Mesendoderm (in vitro differentiated cells): Measurements from ENCODE around the gene C2orf68. TPM values are rescaled to one million over a fixed set of nuclear protein-coding genes. Genes with fewer than 3 reads are reported as not detected.
A peak's percentile ranks its signal among the peaks of the same experiment; 100 is the strongest.
"Not testable (repeated sequence)": the region's sequence is repeated elsewhere in the genome, so short reads cannot be mapped to it uniquely, and the experiment has no call there.

Source experiments
- DNase-seq: peaks from one replicate; pipeline ENCODE4 v3.0.0; 2013
- H2AK5ac ChIP-seq: 2 replicates; pipeline ENCODE4 v1.6.1; 2013; ENCODE audit warnings: low read length, inconsistent platforms
- H2BK120ac ChIP-seq: 2 replicates; pipeline ENCODE4 v1.6.1; 2013; ENCODE audit warnings: low read depth, mild to moderate bottlenecking, low read length, moderate library complexity, mixed read lengths
- H2BK15ac ChIP-seq: replicated peaks from 2 replicates; pipeline ENCODE4 v1.6.1; 2013; ENCODE audit warnings: low read depth, mild to moderate bottlenecking, moderate library complexity
- H2BK5ac ChIP-seq: 2 replicates; pipeline ENCODE4 v1.6.1; 2013; ENCODE audit warnings: low read length, inconsistent platforms
- H3K18ac ChIP-seq: 2 replicates; pipeline ENCODE4 v1.6.1; 2013; ENCODE audit warnings: mild to moderate bottlenecking, low read length, mixed read lengths
- H3K23ac ChIP-seq: one replicate; pipeline ENCODE4 v1.6.1; 2013; ENCODE audit warnings: low read length
- H3K27ac ChIP-seq: 2 replicates; pipeline ENCODE4 v1.5.1; 2013; ENCODE audit warnings: low read depth, mild to moderate bottlenecking, inconsistent platforms, low read length, moderate library complexity
- H3K27me3 ChIP-seq: 2 replicates; pipeline ENCODE4 v1.6.1; 2013; ENCODE audit warnings: low read length, control low read depth, mild to moderate bottlenecking, inconsistent platforms; ENCODE audit not compliant: insufficient read depth, poor library complexity
- H3K36me3 ChIP-seq: 2 replicates; pipeline ENCODE4 v1.6.1; 2013; ENCODE audit warnings: low read length, inconsistent platforms; ENCODE audit not compliant: control insufficient read depth, insufficient read depth
- H3K4ac ChIP-seq: one replicate; pipeline ENCODE4 v1.6.1; 2013; ENCODE audit warnings: low read depth, mild to moderate bottlenecking, low read length, moderate library complexity
- H3K4me1 ChIP-seq: 2 replicates; pipeline ENCODE4 v1.6.1; 2013; ENCODE audit warnings: low read depth, low read length, inconsistent platforms; ENCODE audit not compliant: control insufficient read depth
- H3K4me2 ChIP-seq: 2 replicates; pipeline ENCODE4 v1.6.1; 2013; ENCODE audit warnings: low read length
- H3K4me3 ChIP-seq: 2 replicates; pipeline ENCODE4 v1.5.1; 2013; ENCODE audit warnings: mild to moderate bottlenecking, low read length
- H3K56ac ChIP-seq: one replicate; pipeline ENCODE4 v1.6.1; 2013; ENCODE audit warnings: low read length
- H3K79me1 ChIP-seq: 2 replicates; pipeline ENCODE4 v1.6.1; 2013; ENCODE audit warnings: low read length, inconsistent platforms
- H3K79me2 ChIP-seq: 2 replicates; pipeline ENCODE4 v1.6.1; 2013; ENCODE audit warnings: mild to moderate bottlenecking, low read length; ENCODE audit not compliant: control insufficient read depth, insufficient read depth
- H3K9ac ChIP-seq: 2 replicates; pipeline ENCODE4 v1.6.1; 2013; ENCODE audit warnings: low read length, inconsistent platforms
- H4K5ac ChIP-seq: one replicate; pipeline ENCODE4 v1.6.1; 2013; ENCODE audit warnings: low read length
- H4K8ac ChIP-seq: one replicate; pipeline ENCODE4 v1.6.1; 2013; ENCODE audit warnings: low read depth, mild to moderate bottlenecking, control low read depth, low read length, moderate library complexity
- WGBS: extraction: QIAGEN DNeasy Blood & Tissue Kit; methylation state at CpG from one replicate; pipeline ENCODE4 v1.1.7; 2013; ENCODE audit warnings: low lambda C conversion rate, missing lambda C conversion rate; ENCODE audit not compliant: insufficient coverage; ENCODE audit errors: extremely low coverage; 5-methylcytosine and 5-hydroxymethylcytosine counted together
- polyA plus RNA-seq, 2 experiments: library from polyadenylated mRNA; stranded (reverse); fragments of 200-250 nt; gene quantifications; one replicate each; pipeline ENCODE4 v1.2.3, GENCODE V29; 2013

C2orf68 gene
- 53.1 TPM for polyA plus RNA-seq (2013, experiment 1 of 2)
- 53.9 TPM for polyA plus RNA-seq (2013, experiment 2 of 2)

GRCh38 chr2:85611705-85612587 is at the start of gene C2orf68:
TSS of gene C2orf68 (minus strand) at chr2:85612066. CDS start at chr2:85611984, 82 bp downstream.
- peak within 1 kb of the TSS; percentile 94 for H3K56ac ChIP-seq
- peak; percentile 96 for DNase-seq
- H3K27ac ChIP-seq, result peak within 1 kb of the TSS; percentile 84
- peak within 1 kb of the TSS; percentile 96 for H3K9ac ChIP-seq
- peak within 1 kb of the TSS; percentile 17 for H4K5ac ChIP-seq
- peak within 1 kb of the TSS; percentile 94 for H3K4me3 ChIP-seq
- H3K4me1 ChIP-seq, result no peaks in the 10 kb centered on the region
- H3K23ac ChIP-seq, result peak within 1 kb of the TSS; percentile 45
- peaks cover 16% of the 10 kb centered on the region for H3K79me2 ChIP-seq
- no peaks in the 10 kb centered on the region for H3K27me3 ChIP-seq
- H3K18ac ChIP-seq, result no peak within 1 kb of the TSS
- H2BK5ac ChIP-seq, result peak within 1 kb of the TSS; percentile 8
- no peak within 1 kb of the TSS for H2BK120ac ChIP-seq
- H3K79me1 ChIP-seq, result peaks cover 15% of the 10 kb centered on the region
- H3K4me2 ChIP-seq, result peak within 1 kb of the TSS; percentile 96
- H2BK15ac ChIP-seq, result no peak within 1 kb of the TSS
- H2AK5ac ChIP-seq, result peak within 1 kb of the TSS; percentile 51
- H3K36me3 ChIP-seq, result peaks cover 6% of the 10 kb centered on the region
- no CpG with 5 or more reads among the region's 73 CpGs for WGBS
- peak within 1 kb of the TSS; percentile 91 for H3K4ac ChIP-seq
- H4K8ac ChIP-seq, result no peak within 1 kb of the TSS

DNA sequence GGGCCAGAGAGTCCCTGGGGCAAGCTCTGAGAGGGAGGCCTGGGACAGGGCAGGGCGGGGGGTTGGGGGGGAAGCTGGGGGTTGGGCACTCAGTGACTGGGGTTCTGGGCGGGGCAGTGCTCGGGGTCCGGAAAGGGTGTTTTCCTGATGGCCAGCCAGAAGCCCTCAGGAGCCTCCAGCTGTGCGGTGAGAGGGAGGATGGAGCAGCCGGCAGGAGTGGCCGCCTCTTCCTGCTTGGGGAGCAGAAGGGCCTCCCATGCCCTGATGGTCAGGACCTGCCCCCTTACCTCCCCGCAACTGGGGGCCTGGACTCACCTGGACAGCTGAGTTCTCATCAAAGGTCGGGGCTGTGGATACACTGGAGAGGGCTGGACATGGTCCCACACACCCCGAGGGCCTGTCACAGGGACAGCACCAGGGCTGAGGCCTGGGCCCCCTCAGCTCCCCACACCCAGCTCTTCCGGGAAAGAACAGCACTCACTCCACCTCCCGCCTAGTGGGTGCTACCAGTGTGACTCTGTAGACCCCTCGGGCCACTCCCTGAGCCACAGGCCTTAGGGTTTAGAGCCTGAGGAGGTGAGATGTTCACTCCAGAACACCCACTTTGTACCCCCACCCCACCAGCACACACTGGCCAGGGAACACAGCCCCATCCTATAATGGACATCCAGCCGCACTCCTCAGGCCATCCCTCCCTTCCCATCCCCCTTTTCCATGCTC is 49.4 kb upstream of the C2orf68 start:
- Histone ChIP-seq H3K27me3 (no peaks in the 10 kb centered on the region), H3K23ac (no peak overlapping the region), H3K56ac (no peak overlapping the region), H3K4me2 (no peak overlapping the region), H2BK5ac (no peak overlapping the region), H3K79me1 (no peaks in the 10 kb centered on the region), H3K79me2 (no peaks in the 10 kb centered on the region), H3K4ac (no peak overlapping the region), H2BK15ac (no peak overlapping the region), H3K9ac (no peak overlapping the region), H3K36me3 (no peaks in the 10 kb centered on the region), H3K27ac (no peak overlapping the region), H3K4me1 (peaks cover 2% of the 10 kb centered on the region), H3K4me3 (no peak overlapping the region), H2AK5ac (no peak overlapping the region), H4K8ac (no peak overlapping the region), H4K5ac (no peak overlapping the region), H3K18ac (no peak overlapping the region), H2BK120ac (no peak overlapping the region)
- no CpG with 5 or more reads among the region's 14 CpGs for WGBS
- no peak for DNase-seq

GRCh38 chr2:85660725-85661124 is 48.9 kb upstream of the C2orf68 start:
- DNase-seq, result no peak
- Histone ChIP-seq H2BK15ac (no peak overlapping the region), H2BK5ac (no peak overlapping the region), H2AK5ac (no peak overlapping the region), H3K4me1 (peaks cover 2% of the 10 kb centered on the region), H4K8ac (no peak overlapping the region), H3K79me1 (no peaks in the 10 kb centered on the region), H3K18ac (no peak overlapping the region), H3K9ac (no peak overlapping the region), H3K27me3 (no peaks in the 10 kb centered on the region), H3K4me3 (no peak overlapping the region), H3K4me2 (no peak overlapping the region), H3K4ac (no peak overlapping the region), H4K5ac (no peak overlapping the region), H3K23ac (no peak overlapping the region), H2BK120ac (no peak overlapping the region), H3K79me2 (no peaks in the 10 kb centered on the region), H3K56ac (no peak overlapping the region), H3K36me3 (no peaks in the 10 kb centered on the region), H3K27ac (no peak overlapping the region)
- WGBS, result no CpG with 5 or more reads among the region's 7 CpGs

DNA sequence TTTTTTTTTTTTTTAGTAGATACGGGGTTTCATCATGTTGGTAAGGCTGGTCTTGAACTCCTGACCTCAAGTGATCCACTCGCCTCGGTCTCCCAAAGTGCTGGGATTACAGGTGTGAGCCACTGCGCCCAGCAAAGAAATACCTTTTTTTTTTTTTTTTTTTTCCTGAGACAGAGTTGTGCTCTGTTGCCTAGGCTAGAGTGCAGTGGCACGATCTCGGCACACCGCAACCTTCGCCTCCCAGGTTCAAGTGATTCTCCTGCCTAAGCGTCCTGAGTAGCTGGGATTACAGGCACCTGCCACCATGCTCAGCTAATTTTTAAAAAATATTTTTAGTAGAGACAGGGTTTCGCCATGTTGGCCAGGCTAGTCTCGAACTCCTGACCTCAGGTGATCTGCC is 48.4 kb upstream of the C2orf68 start:
- H3K36me3 ChIP-seq, H3K79me1 ChIP-seq, H3K23ac ChIP-seq, H3K56ac ChIP-seq, H2BK5ac ChIP-seq, H3K79me2 ChIP-seq, H3K18ac ChIP-seq, H2BK120ac ChIP-seq, H2BK15ac ChIP-seq, H3K27me3 ChIP-seq, DNase-seq, H3K4ac ChIP-seq, H3K4me1 ChIP-seq, H4K8ac ChIP-seq, H2AK5ac ChIP-seq, H3K4me3 ChIP-seq, H3K27ac ChIP-seq, H4K5ac ChIP-seq, H3K9ac ChIP-seq, H3K4me2 ChIP-seq: not testable (repeated sequence)
- no CpG with 5 or more reads among the region's 11 CpGs for WGBS

DNA sequence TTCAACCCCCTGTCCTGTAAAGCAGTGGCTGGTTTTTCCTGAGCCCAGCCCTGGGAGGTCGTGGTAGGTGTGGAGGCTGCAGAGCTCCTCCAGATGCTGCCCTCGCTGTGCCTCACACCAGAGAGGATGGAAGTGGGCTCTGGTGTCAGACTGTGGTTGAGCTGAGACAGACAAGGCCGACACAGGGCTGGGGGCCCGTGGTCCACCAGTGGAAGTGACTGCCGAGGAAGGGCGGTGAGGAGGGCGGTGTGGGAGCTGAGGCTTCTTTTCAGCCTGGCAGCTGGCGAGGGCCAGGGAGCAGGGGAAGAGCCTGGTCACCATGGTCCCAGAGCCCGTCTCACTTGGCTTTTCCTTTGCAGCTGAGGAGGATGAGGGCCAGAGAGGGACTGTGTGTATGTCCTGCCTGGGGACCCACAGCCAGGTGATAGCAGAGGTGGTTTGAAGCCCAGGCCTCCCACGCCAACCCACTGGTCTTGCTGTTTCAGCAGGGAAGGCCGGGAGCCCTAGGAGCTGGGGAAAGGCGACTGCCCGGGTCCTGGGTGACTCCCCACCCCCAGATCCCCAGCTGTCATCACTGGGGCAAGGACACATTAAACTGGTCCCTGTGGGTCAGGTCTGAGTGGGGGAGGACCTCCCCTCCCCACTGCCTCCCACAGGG is 47.6 kb upstream of the C2orf68 start:
- H2BK120ac ChIP-seq, result no peak overlapping the region
- H3K79me1 ChIP-seq, result no peaks in the 10 kb centered on the region
- no peak overlapping the region for H4K5ac ChIP-seq
- no peak overlapping the region for H3K4me2 ChIP-seq
- no CpG with 5 or more reads among the region's 13 CpGs for WGBS
- H3K4me1 ChIP-seq, result peaks cover 2% of the 10 kb centered on the region
- no peaks in the 10 kb centered on the region for H3K36me3 ChIP-seq
- H3K4ac ChIP-seq, result no peak overlapping the region
- H2BK15ac ChIP-seq, result no peak overlapping the region
- H3K27ac ChIP-seq, result no peak overlapping the region
- H3K9ac ChIP-seq, result no peak overlapping the region
- H4K8ac ChIP-seq, result no peak overlapping the region
- no peak overlapping the region for H3K4me3 ChIP-seq
- H2AK5ac ChIP-seq, result no peak overlapping the region
- no peak overlapping the region for H3K56ac ChIP-seq
- no peaks in the 10 kb centered on the region for H3K79me2 ChIP-seq
- no peak for DNase-seq
- H2BK5ac ChIP-seq, result no peak overlapping the region
- no peak overlapping the region for H3K18ac ChIP-seq
- H3K27me3 ChIP-seq, result no peaks in the 10 kb centered on the region
- H3K23ac ChIP-seq, result no peak overlapping the region
